Activated CD4-positive, alpha-beta memory T cell treated with anti-CD3 and anti-CD28 coated beads for 36 hours (primary cell): Measurements from ENCODE around the gene RRAGC. TPM values are rescaled to one million over a fixed set of nuclear protein-coding genes. Genes with fewer than 3 reads are reported as not detected.

Experiments
- CTCF ChIA-PET: fragments of 350-600 bp; sonication (Branson Sonifier 250); formaldehyde crosslinking; loops from one replicate; lab custom pipeline; 2021; ENCODE audit warnings: antibody characterized with exemption, inconsistent platforms; lab: Charles Lee
- POLR2A ChIA-PET: fragments of 350-600 bp; sonication (Branson Sonifier 250); formaldehyde crosslinking; loops from one replicate; lab custom pipeline; 2021; ENCODE audit warnings: antibody characterized with exemption; lab: Charles Lee
- DNase-seq: peaks from one replicate; pipeline ENCODE4 v3.0.0-alpha.2; 2020
- H3K27ac Mint-ChIP-seq: one replicate; pipeline ENCODE4 v1.8.0; 2021; ENCODE audit warnings: mixed read lengths
- H3K27me3 Mint-ChIP-seq: one replicate; pipeline ENCODE4 v1.8.0; 2021; ENCODE audit warnings: mixed read lengths
- H3K36me3 Mint-ChIP-seq: one replicate; pipeline ENCODE4 v1.8.0; 2021; ENCODE audit warnings: mixed read lengths
- H3K4me1 Mint-ChIP-seq: one replicate; pipeline ENCODE4 v1.8.0; 2021; ENCODE audit warnings: low read depth, mixed read lengths
- H3K4me3 Mint-ChIP-seq: one replicate; pipeline ENCODE4 v1.8.0; 2021; ENCODE audit warnings: mild to moderate bottlenecking, mixed read lengths
- H3K9me3 Mint-ChIP-seq: one replicate; pipeline ENCODE4 v1.8.0; 2021; ENCODE audit warnings: mixed read lengths
- intact Hi-C: fragments of 100-400 bp; cut with micrococcal nuclease; formaldehyde crosslinking; loops from one replicate; pipeline ENCODE4 v1.15.1; 2023
- total RNA-seq, 2 experiments: library from RNA; stranded (reverse); gene quantifications; one replicate each; pipeline ENCODE4 v1.2.3, GENCODE V29; 2021

RRAGC gene
- total RNA-seq, 2 experiments from 2014 or later = 27.6 to 29.7 TPM

GRCh38 chr1:38790422-38791163, 69.0 kb downstream of the RRAGC start:
- peaks cover 41% of the 10 kb centered on the region for H3K27me3 Mint-ChIP-seq
- no peak overlapping the region for H3K4me3 Mint-ChIP-seq
- CTCF ChIA-PET = interaction anchor here (1.7 kb wide), 1 partner anchor 44 kb away, joined by 4 read pairs; no protein-coding TSS in a partner anchor
- no peak for DNase-seq
- no peak overlapping the region for H3K27ac Mint-ChIP-seq
- no peaks in the 10 kb centered on the region for H3K4me1 Mint-ChIP-seq
- POLR2A ChIA-PET = no interaction called here
- intact Hi-C loops = no loop called here
- peaks cover 16% of the 10 kb centered on the region for H3K9me3 Mint-ChIP-seq
- no peaks in the 10 kb centered on the region for H3K36me3 Mint-ChIP-seq

GRCh38 chr1:38789498-38790169, 69.9 kb downstream of the RRAGC start:
- Mint-ChIP-seq H3K27ac (no peak overlapping the region), H3K27me3 (peaks cover 40% of the 10 kb centered on the region), H3K4me1 (no peaks in the 10 kb centered on the region), H3K4me3 (no peak overlapping the region), H3K9me3 (peaks cover 16% of the 10 kb centered on the region), H3K36me3 (no peaks in the 10 kb centered on the region)
- intact Hi-C loops = no loop called here
- DNase-seq = no peak
- POLR2A ChIA-PET = interaction anchor here (0.8 kb wide), 1 partner anchor 95 kb away, joined by 3 read pairs; no protein-coding TSS in a partner anchor
- CTCF ChIA-PET = interaction anchor here (1.7 kb wide), 1 partner anchor 45 kb away, joined by 4 read pairs; no protein-coding TSS in a partner anchor

GRCh38 chr1:38788341-38789336, 70.9 kb downstream of the RRAGC start:
- Mint-ChIP-seq H3K27me3 (peaks cover 44% of the 10 kb centered on the region), H3K9me3 (peaks cover 8% of the 10 kb centered on the region), H3K4me1 (no peaks in the 10 kb centered on the region), H3K36me3 (no peaks in the 10 kb centered on the region), H3K4me3 (no peak overlapping the region), H3K27ac (no peak overlapping the region)
- ChIA-PET POLR2A (no interaction called here), CTCF (interaction anchor here (1.7 kb wide), 1 partner anchor 46 kb away, joined by 4 read pairs; no protein-coding TSS in a partner anchor)
- intact Hi-C loops = no loop called here
- no peak for DNase-seq

Other genes starting within 250 kb of the RRAGC start
- gene MYCBP, start 13.6 kb upstream of the RRAGC start, total RNA-seq = 10 to 100 TPM; 70.6 to 76.5 TPM
- gene GJA9, start 21.8 kb upstream of the RRAGC start, total RNA-seq = not detected
- not detected for gene RHBDL2, start 82.1 kb upstream of the RRAGC start, total RNA-seq
- gene AKIRIN1, start 131.5 kb upstream of the RRAGC start, total RNA-seq = 10 to 100 TPM; 73.2 to 74.3 TPM
- gene NDUFS5, start 166.6 kb upstream of the RRAGC start, total RNA-seq = 100 to 1,000 TPM; 238 to 240 TPM